Prostate gland (tissue), 2 donors: ENCODE measurements around the gene PELI3. TPM values are rescaled to one million over a fixed set of nuclear protein-coding genes. Genes with fewer than 3 reads are reported as not detected.
A peak's percentile ranks its signal among the peaks of the same experiment; 100 is the strongest.

Source experiments
- DNase-seq: peaks from one replicate; pipeline ENCODE4 v3.0.0-alpha.2; 2019; ENCODE audit warnings: low spot score
- H3K27ac ChIP-seq, 2 donors: fragments of 200-600 bp; sonication (generic); 2 replicates each; pipeline ENCODE4 v1.5.1; 2017 to 2019
- H3K27me3 ChIP-seq: fragments of 200-600 bp; sonication (generic); replicated peaks from 2 replicates; pipeline ENCODE4 v1.5.1; 2019; ENCODE audit not compliant: insufficient read depth
- H3K36me3 ChIP-seq, 2 donors: fragments of 200-600 bp; sonication (generic); 1 replicate in 1 of 2; 2 replicates in 1 of 2; pipeline versions ENCODE4 v1.5.1 to v1.8.1; 2017 to 2019
- H3K4me1 ChIP-seq: fragments of 200-600 bp; sonication (generic); replicated peaks from 2 replicates; pipeline ENCODE4 v1.5.1; 2019
- H3K4me3 ChIP-seq, 2 donors: fragments of 200-600 bp; sonication (generic); 2 replicates each; pipeline ENCODE4 v1.5.1; 2017 to 2019
- H3K9me3 ChIP-seq: fragments of 200-600 bp; sonication (generic); 2 replicates; pipeline ENCODE4 v1.5.1; 2017
- CTCF ChIP-seq, 4 experiments: fragments of 200-600 bp in 2 of 4; fragments of 450-650 bp in 2 of 4; sonication (generic) in 2 of 4; IDR thresholded peaks; 1 replicate in 3 of 4; 2 replicates in 1 of 4; pipeline ENCODE4 v1.5.1; 2016 to 2019; ENCODE audit warnings: antibody characterized with exemption in 4 of 4, mild to moderate bottlenecking in 2 of 4, moderate library complexity in 2 of 4
- POLR2A ChIP-seq: fragments of 450-650 bp; IDR thresholded peaks from one replicate; pipeline ENCODE4 v1.6.1; 2016; ENCODE audit warnings: antibody characterized with exemption, mild to moderate bottlenecking
- POLR2AphosphoS5 ChIP-seq: sonication (generic); formaldehyde crosslinking; IDR thresholded peaks from one replicate; pipeline ENCODE4 v1.6.1; 2017; ENCODE audit warnings: antibody characterized with exemption
- WGBS: methylation state at CpG from one replicate; pipeline ENCODE4 v1.1.5; 2018; 5-methylcytosine and 5-hydroxymethylcytosine counted together
- intact Hi-C: fragments of 100-400 bp; cut with DNase I; formaldehyde crosslinking; loops from one replicate; pipeline ENCODE4 v1.14.2; 2022
- total RNA-seq, 2 donors: library from RNA; depleted of rRNA; stranded (reverse); fragments of >200 nt; gene quantifications; one replicate each; pipeline ENCODE4 v1.1.0, GENCODE V29; 2016

The PELI3 gene
- total RNA-seq, 2 donors from 2014 or later = 23.9 to 27.0 TPM

GRCh38 chr11:66476841-66477251, 10.1 kb downstream of the PELI3 start:
- no peak for DNase-seq
- intact Hi-C loops = loop anchor here (5.0 kb wide), 1 partner anchor 200 kb away; the partner anchor contains the start of gene RBM4B
- no peak overlapping the region for H3K4me3 ChIP-seq
- no peaks in the 10 kb centered on the region for H3K36me3 ChIP-seq
- no peaks in the 10 kb centered on the region for H3K4me1 ChIP-seq
- TF ChIP-seq CTCF (IDR thresholded peaks at IDR 0.05) (no peak), POLR2AphosphoS5 (no peak), POLR2A (no peak)
- H3K27ac ChIP-seq = no peak overlapping the region
- no peaks in the 10 kb centered on the region for H3K9me3 ChIP-seq
- no peaks in the 10 kb centered on the region for H3K27me3 ChIP-seq
- WGBS = 43% methylated on average over 9 of the region's 9 CpGs

GRCh38 chr11:66477263-66478201, 10.8 kb downstream of the PELI3 start:
- no peaks in the 10 kb centered on the region for H3K9me3 ChIP-seq

DNA sequence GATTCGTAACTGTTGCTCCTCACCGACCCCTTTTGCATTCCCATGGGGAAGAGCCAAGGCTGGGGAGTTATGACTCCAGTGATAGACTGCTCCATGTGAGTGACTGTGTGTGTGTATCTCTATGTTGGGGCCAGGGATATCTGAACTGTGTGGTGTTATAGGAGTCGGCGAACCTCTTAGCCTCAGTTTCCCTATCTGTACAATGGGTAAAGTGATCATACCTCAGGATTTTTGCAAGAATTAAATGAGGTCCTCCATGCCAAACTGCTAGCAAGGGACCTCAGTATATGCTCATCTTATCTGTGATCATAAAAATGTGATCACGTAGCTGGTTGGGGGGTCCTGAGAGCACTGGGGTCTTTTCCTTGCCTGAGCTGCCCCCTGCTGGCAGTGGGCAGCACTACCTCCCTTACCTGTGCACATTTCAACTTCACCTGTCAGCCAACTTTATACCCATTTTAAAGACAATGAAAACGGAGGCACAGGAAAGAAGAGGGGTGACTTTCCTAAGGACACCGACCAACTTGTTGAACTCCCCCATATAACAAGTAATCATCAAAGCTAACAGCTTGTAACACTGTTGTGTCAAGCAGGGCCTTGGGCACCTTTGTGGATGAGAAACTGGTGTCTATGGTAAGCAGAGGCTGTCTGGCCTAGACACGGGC, 12.2 kb downstream of the PELI3 start:
- no peak for TF ChIP-seq POLR2AphosphoS5
- TF ChIP-seq POLR2A = no peak
- TF ChIP-seq CTCF (IDR thresholded peaks at IDR 0.05) = peak; percentile 38 to 71 (median 54)
- no peaks in the 10 kb centered on the region for H3K9me3 ChIP-seq
- H3K4me3 ChIP-seq = peak overlapping the region; percentile 59 to 63
- no peak for DNase-seq
- intact Hi-C loops = loop anchor here (5.0 kb wide), 1 partner anchor 198 kb away; the partner anchor contains the start of gene RBM4B
- no peaks in the 10 kb centered on the region for H3K4me1 ChIP-seq
- no peaks in the 10 kb centered on the region for H3K36me3 ChIP-seq
- WGBS = 45% methylated on average over 8 of the region's 8 CpGs
- H3K27me3 ChIP-seq = no peaks in the 10 kb centered on the region
- peak overlapping the region; percentile 85 to 90 for H3K27ac ChIP-seq

More at GRCh38 chr11:66477263-66478201, 10.8 kb downstream of the PELI3 start:
- Histone ChIP-seq H3K27me3 (no peaks in the 10 kb centered on the region), H3K27ac (no peak overlapping the region), H3K36me3 (no peaks in the 10 kb centered on the region), H3K4me3 (no peak overlapping the region), H3K4me1 (no peaks in the 10 kb centered on the region)
- 84% methylated on average over 11 of the region's 11 CpGs for WGBS
- intact Hi-C loops = loop anchor here (5.0 kb wide), 1 partner anchor 200 kb away; the partner anchor contains the start of gene RBM4B
- DNase-seq = no peak
- TF ChIP-seq CTCF (IDR thresholded peaks at IDR 0.05) (no peak), POLR2A (no peak), POLR2AphosphoS5 (no peak)

DNA sequence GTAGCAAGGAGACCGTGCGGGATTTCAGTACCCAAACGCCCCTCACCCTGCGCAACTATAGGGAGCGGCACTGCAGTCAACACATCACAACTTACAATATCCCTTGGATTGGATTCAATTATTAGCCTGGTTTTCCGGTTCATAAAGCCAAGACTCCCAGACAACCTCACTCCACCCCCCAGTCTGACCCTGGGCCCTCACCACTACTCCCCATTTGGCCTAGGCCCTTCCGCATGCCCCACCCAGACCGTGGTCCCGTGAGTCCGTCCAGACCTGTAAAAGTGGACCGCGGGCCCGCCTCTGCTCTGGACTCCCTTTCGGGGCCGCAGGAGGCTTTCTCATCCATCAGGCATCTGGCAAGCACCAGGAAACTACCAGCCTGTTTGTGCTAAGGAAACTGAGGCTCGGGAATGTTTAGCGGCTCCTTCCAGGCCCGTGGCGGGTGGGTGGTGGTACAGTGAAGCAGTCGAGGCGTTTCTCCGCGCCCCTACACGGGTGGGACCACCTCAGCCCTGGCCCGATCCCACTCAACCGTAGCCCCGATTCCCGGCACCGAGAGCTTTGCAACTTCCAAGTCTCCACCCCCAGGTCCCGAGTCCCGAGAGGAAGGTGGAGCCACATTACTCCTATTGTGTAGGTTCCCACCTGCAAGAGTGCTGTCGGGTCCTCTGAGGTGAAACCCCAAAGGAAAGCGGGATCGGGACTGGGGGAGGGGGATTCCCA, 12.8 kb downstream of the PELI3 start:
- intact Hi-C loops = loop anchor here (2.0 to 5.0 kb wide), 2 partner anchors 13 to 198 kb away; partner anchors contain the start of genes PELI3 and RBM4B
- DNase-seq = no peak
- H3K27ac ChIP-seq = peak overlapping the region; percentile 85 to 90
- no peaks in the 10 kb centered on the region for H3K36me3 ChIP-seq
- peak overlapping the region; percentile 59 to 63 for H3K4me3 ChIP-seq
- TF ChIP-seq POLR2A (no peak), POLR2AphosphoS5 (no peak), CTCF (IDR thresholded peaks at IDR 0.05) (no peak)
- WGBS = 2% methylated on average over 30 of the region's 34 CpGs
- no peaks in the 10 kb centered on the region for H3K4me1 ChIP-seq
- H3K9me3 ChIP-seq = no peaks in the 10 kb centered on the region
- no peaks in the 10 kb centered on the region for H3K27me3 ChIP-seq
